Measurements from ENCODE around the gene CABLES1.

GRCh38 chr18:23154030-23154429, 18.7 kb downstream of the CABLES1 start:
- TF ChIP-seq CTCF (optimal IDR thresholded peaks at IDR 0.05 in 1 of 3, IDR thresholded peaks at IDR 0.05 in 1 of 3, conservative IDR thresholded peaks at IDR 0.05 in 1 of 3; ENCODE audit: extremely low read depth in 1 of 3, insufficient read depth in 2 of 3, low read length in 3 of 3) (no peak), EZH2 (IDR thresholded peaks at IDR 0.05; ENCODE audit: low read length) (no peak)

Measured in keratinocyte (primary cell).